Measurements from ENCODE around the gene MSI2.
A peak's percentile ranks its signal among the peaks of the same experiment; 100 is the strongest.

Gene MSI2

DNA sequence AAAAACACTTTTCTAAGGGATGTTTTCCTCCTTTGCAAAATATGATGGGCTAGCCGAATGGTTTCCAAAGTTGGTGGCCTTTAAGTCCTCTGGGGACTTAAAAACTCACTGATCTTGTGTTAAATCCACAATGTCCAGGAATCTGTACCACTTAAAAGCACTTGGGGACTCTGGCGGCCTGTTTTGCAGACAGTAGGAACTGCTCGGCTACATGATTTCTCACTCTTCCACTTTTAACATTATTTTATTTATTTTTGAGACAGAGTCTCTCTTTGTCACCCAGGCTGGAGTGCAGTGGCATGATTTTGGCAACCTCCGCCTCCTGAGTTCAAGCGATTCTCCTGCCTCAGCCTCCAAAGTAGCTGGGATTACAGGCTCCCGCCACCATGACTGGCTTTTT lies 9.1 kb upstream of the MSI2 start:
- DNase-seq, result no peak

GRCh38 chr17:57247913-57248312 lies 8.4 kb upstream of the MSI2 start:
- DNase-seq, result no peak

- no peak for DNase-seq
Measured at GRCh38 chr17:57249520-57249919, 6.8 kb upstream of the MSI2 start.

DNA sequence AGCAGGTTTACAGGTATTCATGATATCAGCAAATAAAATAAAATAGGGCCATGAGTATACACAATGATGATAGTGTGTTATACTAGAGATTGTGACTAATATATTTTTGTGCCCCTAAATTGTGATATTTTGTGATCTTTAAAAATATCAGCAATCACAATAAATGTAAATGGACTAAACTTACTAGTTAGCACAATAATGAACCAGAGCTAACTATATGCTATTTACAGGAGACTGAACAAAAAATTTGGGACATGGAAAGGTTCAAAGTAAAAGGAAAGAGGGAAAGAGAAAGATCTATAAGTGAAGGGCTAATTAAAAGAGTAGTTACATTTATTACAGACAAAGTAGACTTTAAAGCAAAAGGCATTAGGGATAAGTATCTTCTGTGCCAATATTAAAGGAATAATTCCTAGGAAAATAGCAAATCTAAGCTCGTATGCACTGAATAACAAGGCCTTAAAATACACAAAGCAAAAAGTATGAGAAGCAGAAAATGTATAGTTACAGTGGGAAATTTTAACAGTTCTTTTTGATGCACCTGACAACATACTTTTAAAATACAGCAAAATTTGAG lies 5.0 kb upstream of the MSI2 start:
- no peak for DNase-seq

DNA sequence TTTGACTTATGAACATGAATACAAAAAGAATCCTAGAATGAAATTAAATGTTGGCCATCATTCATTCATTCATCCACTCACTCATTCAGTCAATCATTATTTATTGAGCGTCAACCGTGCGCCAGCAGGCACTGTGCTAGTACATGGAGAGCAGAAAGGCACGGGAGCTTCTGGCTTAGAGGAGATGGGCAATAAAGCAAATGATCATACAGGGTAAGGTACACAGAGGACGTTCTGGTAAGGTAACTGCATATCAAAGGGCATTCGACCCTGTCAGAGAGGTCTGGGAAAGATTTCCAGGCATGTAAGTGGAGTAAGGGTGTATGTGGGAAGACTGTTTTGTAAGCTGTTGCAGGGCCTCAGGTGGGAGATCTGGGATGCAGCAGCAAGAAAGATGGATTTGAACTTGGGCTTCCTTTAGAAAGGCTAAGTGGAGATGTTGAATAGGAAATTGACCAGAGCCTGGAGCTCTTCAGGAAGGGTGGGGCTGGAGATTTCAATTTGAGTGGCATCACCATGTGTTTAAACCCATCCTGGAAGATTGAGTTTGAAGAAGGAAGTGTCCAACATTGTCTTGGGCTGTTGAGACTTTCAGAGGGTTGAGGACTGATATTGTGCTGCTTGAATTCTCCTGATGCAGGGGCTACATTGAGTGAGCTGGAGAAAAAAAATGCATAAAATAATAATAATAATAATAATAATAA lies 2.8 kb upstream of the MSI2 start:
- DNase-seq, result no peak

- DNase-seq, result no peak
Measured at GRCh38 chr17:57255182-57255775, 1.0 kb upstream of the MSI2 start.

- DNase-seq, result peak; percentile 60
Measured at GRCh38 chr17:57256708-57257112, 387 bp downstream of the MSI2 start.

GRCh38 chr17:57257195-57257894 lies 1.0 kb downstream of the MSI2 start:
- no peak for DNase-seq

DNA sequence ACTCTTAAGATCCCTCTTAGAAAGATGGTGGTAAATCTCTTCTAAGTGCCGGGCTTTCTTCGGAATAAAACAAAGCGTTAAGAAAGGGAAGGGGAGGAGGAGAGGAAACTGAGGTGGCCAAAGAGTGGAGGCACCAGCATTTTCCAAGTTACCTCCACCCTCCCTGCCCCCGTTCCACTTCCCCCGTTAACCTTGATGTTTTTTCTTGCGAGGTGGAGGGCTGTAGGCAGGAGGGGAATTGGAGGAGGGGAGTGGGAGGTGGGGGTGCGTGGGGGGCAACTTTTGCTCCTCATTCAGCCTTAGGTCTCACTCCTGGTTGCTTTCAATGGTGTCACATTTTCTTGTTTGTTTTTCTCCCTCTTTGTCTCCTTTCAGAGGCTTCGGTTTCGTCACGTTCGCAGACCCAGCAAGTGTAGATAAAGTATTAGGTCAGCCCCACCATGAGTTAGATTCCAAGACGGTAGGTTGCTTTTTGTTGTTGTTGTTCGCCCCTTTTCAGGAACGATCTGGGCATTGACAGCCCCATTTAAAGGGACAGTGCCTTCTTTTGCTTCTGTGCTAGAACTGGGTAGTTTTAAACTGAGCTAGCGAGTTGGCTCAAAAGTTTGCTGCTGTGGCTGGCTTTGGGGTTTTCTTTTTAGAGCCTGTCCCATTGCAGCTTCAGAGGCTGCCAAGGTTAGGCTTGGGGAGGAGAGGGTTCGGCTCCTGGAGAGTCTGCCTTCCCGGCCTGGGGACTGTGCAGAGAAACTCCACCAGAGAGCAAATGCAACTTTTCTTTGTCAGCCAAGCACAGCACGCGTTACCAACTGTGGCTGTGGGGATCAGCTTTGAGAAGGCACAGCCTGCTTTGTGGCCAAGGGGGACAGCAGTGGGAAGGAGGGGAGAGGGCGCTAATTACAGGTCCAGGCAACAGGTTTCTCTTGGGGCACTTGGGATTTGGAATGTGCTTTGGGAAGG lies 1.9 kb downstream of the MSI2 start:
- no peak for DNase-seq

DNA sequence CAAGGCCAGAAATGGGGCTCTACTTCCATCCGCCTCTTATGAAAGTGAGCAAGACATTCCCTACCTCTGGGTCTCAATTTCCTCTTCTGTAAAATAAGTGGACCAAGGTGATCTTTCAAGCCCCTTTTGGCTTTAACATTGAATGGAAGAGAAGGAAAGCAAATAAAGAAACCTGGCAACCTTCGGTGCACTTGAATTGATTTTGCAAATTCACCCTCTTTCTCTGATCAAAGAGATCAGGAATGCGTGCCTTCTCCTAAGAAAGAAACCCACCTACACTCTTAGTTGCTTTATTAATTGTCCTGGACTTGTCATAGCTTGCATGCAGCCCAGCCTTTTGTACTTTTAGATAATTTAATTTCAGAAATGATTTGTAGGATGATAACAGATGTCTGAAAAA lies 3.0 kb downstream of the MSI2 start:
- DNase-seq, result no peak

DNA sequence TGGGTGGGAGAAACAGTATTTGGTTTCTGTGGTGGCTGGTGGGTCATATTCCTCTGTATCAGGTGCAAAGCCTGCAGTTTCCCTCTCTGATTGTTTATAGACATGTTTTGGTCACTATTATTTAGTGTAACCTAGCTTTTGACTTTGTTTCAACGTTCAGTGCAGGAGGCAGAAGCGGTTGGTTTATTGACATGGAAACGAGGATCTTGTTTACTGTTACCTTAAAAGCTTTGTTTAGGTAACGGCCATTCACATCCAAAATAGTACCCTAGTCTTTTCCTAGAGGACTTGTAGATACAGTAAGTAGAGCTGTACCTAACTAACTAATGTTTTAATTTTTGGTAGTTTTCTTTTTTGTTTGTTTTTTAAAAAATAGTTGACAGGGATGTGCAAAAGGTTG lies 3.5 kb downstream of the MSI2 start:
- no peak for DNase-seq

GRCh38 chr17:57260325-57261083 lies 4.2 kb downstream of the MSI2 start:
- no peak for DNase-seq

- DNase-seq, result no peak
Measured at GRCh38 chr17:57261084-57261461, 4.8 kb downstream of the MSI2 start.

DNA sequence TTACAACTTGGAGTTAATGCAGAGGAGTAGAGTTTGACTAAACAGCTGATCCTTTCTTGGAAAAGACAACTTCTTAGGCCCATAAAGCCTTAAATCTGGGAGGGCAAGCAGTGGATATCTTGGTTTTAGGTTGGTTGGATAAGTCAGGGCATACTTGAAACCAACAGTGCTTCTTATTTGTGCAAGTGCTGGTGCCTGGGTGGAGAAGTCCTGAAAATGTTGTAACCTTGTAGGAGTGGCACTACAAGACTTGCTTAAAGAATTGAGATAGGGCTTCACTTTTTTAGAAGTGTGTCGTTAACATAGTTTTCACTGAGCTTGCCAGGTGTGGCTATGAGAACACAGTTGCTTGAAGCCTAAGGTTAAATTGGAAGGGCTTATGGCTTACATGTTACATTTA lies 6.2 kb downstream of the MSI2 start:
- no peak for DNase-seq

DNA sequence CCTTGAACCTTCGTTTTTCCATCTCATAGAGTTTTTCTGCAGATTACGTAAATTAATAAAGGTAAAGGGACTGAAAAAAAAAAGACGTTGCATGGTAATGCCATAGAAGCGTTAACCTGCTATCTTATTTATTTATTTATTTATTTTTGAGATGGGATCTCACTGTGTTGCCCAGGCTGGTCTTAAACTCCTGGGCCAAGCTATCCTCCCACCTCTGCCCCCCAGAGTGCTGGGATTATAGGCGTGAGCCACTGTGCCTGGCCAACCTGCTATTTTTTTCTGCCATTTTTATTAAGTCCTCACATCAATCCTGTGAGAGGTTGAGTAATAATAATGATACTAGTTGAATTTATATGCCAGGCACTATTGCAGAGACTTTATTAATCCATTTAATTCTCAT lies 7.9 kb downstream of the MSI2 start:
- no peak for DNase-seq

- DNase-seq, result no peak
Measured at GRCh38 chr17:57264776-57265175, 8.5 kb downstream of the MSI2 start.

- DNase-seq, result no peak
Measured at GRCh38 chr17:57266902-57267311, 10.6 kb downstream of the MSI2 start.

- DNase-seq, result no peak
Measured at GRCh38 chr17:57268181-57268580, 11.9 kb downstream of the MSI2 start.

DNA sequence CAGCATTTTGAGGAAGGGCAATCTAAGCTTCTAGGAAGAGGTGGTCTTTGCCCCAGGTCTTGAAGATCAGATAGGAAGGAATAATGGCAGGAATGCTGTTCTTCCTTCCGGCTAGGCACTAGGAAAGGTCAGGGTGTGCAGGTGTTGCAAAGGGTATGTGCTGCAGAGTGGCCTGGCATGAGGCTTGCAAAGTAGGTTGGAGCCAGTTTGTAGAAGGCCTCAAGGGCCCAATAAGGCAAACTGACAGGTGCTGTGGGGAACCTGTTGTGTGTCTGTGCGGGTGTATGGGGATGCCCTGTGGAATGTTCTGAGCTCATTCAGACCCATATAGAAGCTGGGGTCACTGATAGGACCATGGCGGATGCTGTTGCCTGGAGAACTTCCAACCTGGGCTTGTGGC lies 12.7 kb downstream of the MSI2 start:
- DNase-seq, result no peak

DNA sequence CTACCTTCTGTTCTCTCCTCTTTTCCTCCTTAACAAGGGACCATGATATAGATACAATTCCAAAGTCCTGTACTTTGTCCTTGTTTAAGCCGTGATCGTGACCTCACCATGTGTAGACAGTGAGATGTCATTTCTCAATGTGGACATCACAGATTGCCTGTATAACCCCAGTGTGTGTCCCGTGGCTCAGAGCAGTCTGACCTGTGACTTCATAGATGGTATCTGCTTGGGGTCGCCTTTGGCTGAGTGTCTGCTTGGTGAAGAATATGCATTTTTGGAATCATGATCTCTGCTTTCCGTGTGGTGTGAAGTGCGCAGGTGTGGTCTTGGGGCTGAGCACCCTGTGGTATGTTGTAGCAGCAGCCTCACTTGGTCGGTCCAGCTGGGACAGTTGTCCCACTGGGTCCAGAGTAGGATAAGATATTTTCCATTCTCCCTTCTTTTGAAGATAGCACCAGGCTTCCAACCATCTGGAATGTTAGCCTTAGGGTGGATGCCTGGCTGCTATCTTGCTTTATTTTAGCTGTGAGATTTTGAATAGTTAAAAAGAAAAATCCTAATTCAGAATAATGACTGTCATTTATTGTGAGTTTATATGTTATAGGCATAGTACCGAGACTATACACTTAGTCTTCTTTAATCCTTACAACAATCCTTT lies 13.4 kb downstream of the MSI2 start:
- no peak for DNase-seq

DNA sequence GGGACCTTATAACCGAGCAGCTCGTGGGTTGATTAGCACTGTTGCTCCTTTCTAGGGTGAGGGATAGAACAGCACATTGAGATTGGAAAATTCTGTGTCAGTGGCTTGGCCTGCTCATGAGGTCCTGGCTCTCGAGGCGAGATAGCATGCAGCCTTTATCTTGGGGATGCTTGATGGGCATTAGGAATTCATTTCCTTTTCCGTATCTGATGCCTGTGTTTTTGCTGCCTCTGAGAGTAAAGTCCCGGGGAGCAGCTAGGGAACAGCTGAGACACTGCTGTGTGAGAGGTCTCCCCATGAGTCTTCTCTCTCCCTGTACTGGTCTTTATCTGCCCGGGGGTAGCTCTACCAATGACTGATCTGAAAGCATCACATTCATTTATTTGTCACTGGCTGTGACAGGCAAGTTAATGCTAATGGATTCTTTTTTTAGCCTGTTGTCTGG lies 14.5 kb downstream of the MSI2 start:
- no peak for DNase-seq

DNA sequence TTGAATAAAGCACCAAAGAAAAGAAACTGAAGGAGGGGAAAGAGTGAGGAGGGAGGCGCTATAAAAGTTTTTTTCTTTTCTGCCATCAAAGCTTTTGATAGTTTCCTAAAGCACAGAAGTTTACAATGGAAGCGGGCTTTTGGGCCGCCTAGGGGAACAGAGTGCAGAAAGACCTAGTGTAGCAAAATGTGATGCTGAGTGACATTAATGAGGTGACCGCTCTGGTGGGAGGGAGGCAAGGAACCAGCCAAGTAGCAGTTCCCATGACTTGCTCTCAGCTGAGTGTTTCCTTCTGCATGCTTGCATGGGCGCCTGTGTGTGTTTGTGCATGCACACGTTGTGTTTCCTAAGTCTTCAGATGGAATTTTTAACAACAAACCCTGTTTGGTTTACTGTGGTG lies 15.5 kb downstream of the MSI2 start:
- DNase-seq, result no peak

Measured in stimulated activated CD8-positive, alpha-beta memory T cell treated with anti-CD3 and anti-CD28 coated beads, Interleukin-4, amount 100 ng/mL, for 48 hours (primary cell).